HepG2 (cell line): ENCODE data around the gene PHF2. TPM values are rescaled to one million over a fixed set of nuclear protein-coding genes. Genes with fewer than 3 reads are reported as not detected.

Source experiments
- DNMT1 ChIP-seq: sonication (generic); formaldehyde crosslinking; IDR thresholded peaks from 2 replicates; pipeline ENCODE4 v1.5.1; 2020; ENCODE audit warnings: mild to moderate bottlenecking, missing genetic modification reagents
- RXRA ChIP-seq: sonication (generic); formaldehyde crosslinking; IDR thresholded peaks from 2 replicates; pipeline ENCODE4 v1.5.1; 2020; ENCODE audit warnings: missing genetic modification reagents
- ZFP82 ChIP-seq: sonication (generic); formaldehyde crosslinking; IDR thresholded peaks from 2 replicates; pipeline ENCODE4 v1.5.1; 2020; ENCODE audit warnings: mild to moderate bottlenecking, missing genetic modification reagents, borderline replicate concordance
- ZNF136 ChIP-seq: sonication (generic); formaldehyde crosslinking; IDR thresholded peaks from 2 replicates; pipeline ENCODE4 v1.8.1; 2022; ENCODE audit warnings: low read depth, mild to moderate bottlenecking, moderate library complexity, missing genetic modification reagents
- ZNF274 ChIP-seq: sonication (generic); formaldehyde crosslinking; IDR thresholded peaks from 2 replicates; pipeline ENCODE4 v1.5.1; 2020; ENCODE audit warnings: mild to moderate bottlenecking, missing genetic modification reagents
- ZNF432 ChIP-seq: sonication (generic); formaldehyde crosslinking; IDR thresholded peaks from 2 replicates; pipeline ENCODE4 v1.5.0; 2020; ENCODE audit warnings: missing genetic modification reagents, mild to moderate bottlenecking, borderline replicate concordance
- ZNF44 ChIP-seq: sonication (generic); formaldehyde crosslinking; IDR thresholded peaks from 2 replicates; pipeline ENCODE4 v1.5.1; 2020; ENCODE audit warnings: mild to moderate bottlenecking, missing genetic modification reagents
- ZNF749 ChIP-seq: sonication (generic); formaldehyde crosslinking; IDR thresholded peaks from 2 replicates; pipeline ENCODE4 v1.8.0; 2022; ENCODE audit warnings: mild to moderate bottlenecking, missing genetic modification reagents, moderate library complexity, borderline replicate concordance
- polyA plus RNA-seq, 8 experiments: library from polyadenylated mRNA; depleted of rRNA in 3 of 8; stranded (reverse) in 7 of 8; unstranded in 1 of 8; fragments of >200 nt; fragmentation: Illumina TruSeq in 4 of 8; extraction: Trizol in 4 of 8; gene quantifications; 2 replicates each; pipeline versions ENCODE4 v1.2.1 to v1.2.3, GENCODE V29; 2011 to 2016; ENCODE audit warnings: low read depth in 4 of 8, missing spikeins in 1 of 8, mixed read lengths in 1 of 8; ENCODE audit not compliant: insufficient read depth in 1 of 8
- total RNA-seq, 5 experiments: library from RNA; depleted of rRNA; stranded (reverse); fragments of >200 nt; fragmentation: Illumina TruSeq; extraction: Trizol; gene quantifications; 2 replicates each; pipeline ENCODE4 v1.2.3, GENCODE V29; 2016; ENCODE audit warnings: low read depth in 1 of 5
- TF ChIP-seq, protein P1 (sequence below): sonication (generic); formaldehyde crosslinking; IDR thresholded peaks from 2 replicates; pipeline ENCODE4 v1.9.0; 2022; ENCODE audit warnings: missing genetic modification reagents, mild to moderate bottlenecking, borderline replicate concordance
- TF ChIP-seq, protein P2 (sequence below): sonication (generic); formaldehyde crosslinking; IDR thresholded peaks from 2 replicates; pipeline ENCODE4 v1.4.0; 2020; ENCODE audit warnings: missing genetic modification reagents
- TF ChIP-seq, protein P3 (sequence below): IDR thresholded peaks from 2 replicates; pipeline ENCODE4 v1.6.1; 2012; ENCODE audit warnings: low read depth, low read length, improper control_type of control experiment

PHF2 gene
- total and polyA plus RNA-seq, 2 of the 13 experiments (the other 11 are each of a cell fraction or from before 2014, with no cell fraction given): 6.6 to 9.1 TPM

DNA sequence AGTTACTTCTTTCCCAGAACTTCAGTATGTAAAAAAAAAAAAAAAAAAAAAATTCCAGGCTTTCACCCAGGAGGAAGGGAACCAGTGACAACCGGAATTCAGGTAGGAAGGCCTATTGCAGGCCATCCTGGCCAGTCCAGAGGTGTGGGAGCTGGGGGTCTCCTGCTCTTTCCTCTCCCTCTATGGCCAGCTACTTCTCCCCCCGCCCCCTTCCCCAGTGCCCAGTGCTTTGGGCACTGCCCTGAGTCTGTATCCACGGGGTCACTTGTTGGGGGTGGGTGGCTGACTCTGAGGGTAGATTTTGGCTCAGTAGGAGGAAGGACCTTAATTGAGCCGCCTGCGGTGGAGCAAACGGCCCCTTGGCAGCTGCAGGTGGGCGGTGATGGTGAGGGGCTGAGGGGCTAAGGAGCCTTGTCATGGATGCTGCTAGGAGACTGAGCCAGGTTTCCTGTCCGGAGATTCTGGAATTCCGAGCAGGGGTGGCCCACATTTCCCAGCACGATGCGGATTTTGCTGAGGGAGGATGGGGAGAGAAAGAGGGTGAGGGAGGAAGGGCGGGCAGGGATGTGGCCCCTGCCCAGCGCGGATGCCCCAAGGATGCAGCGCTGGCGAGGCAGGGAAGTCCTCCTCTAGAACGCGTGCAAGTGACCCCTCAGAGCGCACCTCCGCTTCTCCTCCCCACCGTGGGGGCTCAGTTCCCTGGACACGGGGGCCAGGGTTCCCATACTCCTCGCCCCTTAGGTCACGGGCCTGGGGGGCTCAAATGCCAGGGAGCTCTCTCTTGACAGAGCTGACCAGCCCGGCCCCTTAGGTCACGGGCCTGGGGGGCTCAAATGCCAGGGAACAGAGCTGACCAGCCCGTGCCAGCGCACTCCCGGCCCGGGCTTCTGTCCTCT is 1.2 kb upstream of the PHF2 start (continued):
- TF ChIP-seq, protein P1, sequence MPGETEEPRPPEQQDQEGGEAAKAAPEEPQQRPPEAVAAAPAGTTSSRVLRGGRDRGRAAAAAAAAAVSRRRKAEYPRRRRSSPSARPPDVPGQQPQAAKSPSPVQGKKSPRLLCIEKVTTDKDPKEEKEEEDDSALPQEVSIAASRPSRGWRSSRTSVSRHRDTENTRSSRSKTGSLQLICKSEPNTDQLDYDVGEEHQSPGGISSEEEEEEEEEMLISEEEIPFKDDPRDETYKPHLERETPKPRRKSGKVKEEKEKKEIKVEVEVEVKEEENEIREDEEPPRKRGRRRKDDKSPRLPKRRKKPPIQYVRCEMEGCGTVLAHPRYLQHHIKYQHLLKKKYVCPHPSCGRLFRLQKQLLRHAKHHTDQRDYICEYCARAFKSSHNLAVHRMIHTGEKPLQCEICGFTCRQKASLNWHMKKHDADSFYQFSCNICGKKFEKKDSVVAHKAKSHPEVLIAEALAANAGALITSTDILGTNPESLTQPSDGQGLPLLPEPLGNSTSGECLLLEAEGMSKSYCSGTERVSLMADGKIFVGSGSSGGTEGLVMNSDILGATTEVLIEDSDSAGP (CRISPR knock-in tag): 0 out of 2 replicates have a peak, but pooled peaks have one; percentile 43
- TF ChIP-seq DNMT1: no peak
- TF ChIP-seq RXRA (CRISPR knock-in tag): 0 out of 2 replicates have a peak, but pooled peaks have one; percentile 59
- TF ChIP-seq, protein P2, sequence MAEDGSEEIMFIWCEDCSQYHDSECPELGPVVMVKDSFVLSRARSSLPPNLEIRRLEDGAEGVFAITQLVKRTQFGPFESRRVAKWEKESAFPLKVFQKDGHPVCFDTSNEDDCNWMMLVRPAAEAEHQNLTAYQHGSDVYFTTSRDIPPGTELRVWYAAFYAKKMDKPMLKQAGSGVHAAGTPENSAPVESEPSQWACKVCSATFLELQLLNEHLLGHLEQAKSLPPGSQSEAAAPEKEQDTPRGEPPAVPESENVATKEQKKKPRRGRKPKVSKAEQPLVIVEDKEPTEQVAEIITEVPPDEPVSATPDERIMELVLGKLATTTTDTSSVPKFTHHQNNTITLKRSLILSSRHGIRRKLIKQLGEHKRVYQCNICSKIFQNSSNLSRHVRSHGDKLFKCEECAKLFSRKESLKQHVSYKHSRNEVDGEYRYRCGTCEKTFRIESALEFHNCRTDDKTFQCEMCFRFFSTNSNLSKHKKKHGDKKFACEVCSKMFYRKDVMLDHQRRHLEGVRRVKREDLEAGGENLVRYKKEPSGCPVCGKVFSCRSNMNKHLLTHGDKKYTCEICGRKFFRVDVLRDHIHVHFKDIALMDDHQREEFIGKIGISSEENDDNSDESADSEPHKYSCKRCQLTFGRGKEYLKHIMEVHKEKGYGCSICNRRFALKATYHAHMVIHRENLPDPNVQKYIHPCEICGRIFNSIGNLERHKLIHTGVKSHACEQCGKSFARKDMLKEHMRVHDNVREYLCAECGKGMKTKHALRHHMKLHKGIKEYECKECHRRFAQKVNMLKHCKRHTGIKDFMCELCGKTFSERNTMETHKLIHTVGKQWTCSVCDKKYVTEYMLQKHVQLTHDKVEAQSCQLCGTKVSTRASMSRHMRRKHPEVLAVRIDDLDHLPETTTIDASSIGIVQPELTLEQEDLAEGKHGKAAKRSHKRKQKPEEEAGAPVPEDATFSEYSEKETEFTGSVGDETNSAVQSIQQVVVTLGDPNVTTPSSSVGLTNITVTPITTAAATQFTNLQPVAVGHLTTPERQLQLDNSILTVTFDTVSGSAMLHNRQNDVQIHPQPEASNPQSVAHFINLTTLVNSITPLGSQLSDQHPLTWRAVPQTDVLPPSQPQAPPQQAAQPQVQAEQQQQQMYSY (CRISPR knock-in tag): no peak
- TF ChIP-seq ZNF749 (CRISPR knock-in tag): no peak
- no peak for TF ChIP-seq ZNF274 (CRISPR knock-in tag)
- TF ChIP-seq ZNF432 (CRISPR knock-in tag): no peak
- no peak for TF ChIP-seq ZNF136 (CRISPR knock-in tag)
- TF ChIP-seq, protein P3, sequence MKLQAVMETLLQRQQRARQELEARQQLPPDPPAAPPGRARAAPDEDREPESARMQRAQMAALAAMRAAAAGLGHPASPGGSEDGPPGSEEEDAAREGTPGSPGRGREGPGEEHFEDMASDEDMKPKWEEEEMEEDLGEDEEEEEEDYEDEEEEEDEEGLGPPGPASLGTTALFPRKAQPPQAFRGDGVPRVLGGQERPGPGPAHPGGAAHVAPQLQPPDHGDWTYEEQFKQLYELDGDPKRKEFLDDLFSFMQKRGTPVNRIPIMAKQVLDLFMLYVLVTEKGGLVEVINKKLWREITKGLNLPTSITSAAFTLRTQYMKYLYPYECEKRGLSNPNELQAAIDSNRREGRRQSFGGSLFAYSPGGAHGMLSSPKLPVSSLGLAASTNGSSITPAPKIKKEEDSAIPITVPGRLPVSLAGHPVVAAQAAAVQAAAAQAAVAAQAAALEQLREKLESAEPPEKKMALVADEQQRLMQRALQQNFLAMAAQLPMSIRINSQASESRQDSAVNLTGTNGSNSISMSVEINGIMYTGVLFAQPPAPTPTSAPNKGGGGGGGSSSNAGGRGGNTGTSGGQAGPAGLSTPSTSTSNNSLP: no peak
- TF ChIP-seq ZNF44 (CRISPR knock-in tag): no peak
- TF ChIP-seq ZFP82 (CRISPR knock-in tag): no peak
